GM18517 (cell line): ENCODE results near the gene C8G.
A peak's percentile ranks its signal among the peaks of the same experiment; 100 is the strongest.

Source experiments
- ATAC-seq: cut with Tn5 transposase; IDR thresholded peaks from one replicate; pipeline ENCODE4 v1.9.1; 2021; ENCODE audit warnings: mild to moderate bottlenecking, moderate library complexity; ENCODE audit not compliant: unreplicated experiment

Gene C8G

DNA sequence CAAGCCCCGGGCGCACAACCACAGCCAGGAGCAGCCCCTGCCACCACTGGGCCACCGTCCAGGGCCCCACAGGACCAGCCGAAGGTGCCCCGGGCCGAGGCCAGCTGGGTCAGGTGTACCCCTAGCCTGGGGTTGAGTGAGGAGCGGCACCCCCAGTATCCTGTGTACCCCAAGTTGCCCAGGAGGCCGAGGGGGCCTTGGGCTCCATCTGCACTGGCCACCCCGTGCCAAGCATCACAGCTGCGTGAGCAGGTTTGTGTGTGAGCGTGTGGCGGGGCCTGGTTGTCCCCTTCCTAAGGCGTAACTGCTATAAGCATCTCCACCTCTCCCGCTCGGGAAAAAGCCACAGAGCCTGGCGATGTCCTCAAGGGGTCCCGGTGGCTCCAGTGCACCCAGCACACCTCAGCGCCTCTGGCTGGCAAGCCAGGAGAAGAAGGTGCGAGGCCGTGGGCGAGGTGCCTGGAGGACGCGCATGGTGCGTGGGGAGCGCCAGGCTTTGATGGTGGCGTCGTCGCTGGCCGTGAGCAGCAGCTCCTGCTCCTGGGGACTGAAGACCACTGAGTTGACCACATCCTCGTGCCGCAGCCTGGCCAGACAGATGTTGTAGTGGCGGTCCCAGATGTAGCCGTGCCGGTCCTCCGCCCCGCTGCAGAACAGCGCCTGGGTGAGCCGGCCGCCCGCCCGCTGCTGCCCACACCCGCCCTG, 4.4 kb upstream of the C8G start:
- ATAC-seq: no peak

DNA sequence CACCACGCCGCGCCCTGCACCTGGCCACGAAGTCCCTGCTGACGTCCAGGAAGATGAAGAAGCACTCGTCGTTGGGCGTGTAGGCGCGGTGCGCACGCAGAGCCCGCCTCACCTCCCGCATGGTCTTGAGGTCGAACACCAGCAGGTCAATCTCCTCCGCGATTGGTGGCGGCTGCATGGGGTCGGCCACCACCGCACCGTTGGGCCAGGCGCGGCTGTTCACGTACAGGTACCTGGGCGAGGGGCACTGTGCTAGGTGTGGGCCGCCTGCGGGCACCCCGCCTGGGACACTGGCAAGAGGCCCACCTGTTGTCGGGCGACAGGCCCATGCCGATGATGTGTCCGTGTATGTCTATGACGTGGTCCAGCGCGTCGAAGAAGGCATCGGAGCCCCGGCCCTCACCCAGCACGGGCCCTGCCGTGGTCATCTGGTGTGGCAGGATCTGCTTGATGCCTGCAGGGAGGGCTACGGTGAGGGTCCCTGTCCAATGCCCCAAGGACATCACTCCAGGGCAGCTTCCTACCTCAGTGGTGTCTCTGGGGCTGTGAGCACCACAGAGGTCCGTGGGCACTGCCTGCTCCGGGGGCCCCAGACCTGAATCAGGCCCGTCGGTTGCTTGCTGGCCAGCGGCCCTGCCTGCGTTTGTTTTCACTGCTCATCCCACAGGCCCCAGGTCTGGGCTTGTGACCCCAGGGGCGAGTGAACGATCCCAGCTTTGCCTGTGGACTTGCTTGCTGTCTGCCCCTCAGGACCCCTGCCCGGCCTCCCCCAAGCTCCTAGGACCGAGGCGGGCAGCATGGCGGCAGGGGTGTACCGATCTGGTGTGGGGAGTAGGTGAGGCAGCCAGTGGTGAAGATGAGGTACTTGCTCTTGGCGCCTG, 3.6 kb upstream of the C8G start:
- ATAC-seq: no peak

DNA sequence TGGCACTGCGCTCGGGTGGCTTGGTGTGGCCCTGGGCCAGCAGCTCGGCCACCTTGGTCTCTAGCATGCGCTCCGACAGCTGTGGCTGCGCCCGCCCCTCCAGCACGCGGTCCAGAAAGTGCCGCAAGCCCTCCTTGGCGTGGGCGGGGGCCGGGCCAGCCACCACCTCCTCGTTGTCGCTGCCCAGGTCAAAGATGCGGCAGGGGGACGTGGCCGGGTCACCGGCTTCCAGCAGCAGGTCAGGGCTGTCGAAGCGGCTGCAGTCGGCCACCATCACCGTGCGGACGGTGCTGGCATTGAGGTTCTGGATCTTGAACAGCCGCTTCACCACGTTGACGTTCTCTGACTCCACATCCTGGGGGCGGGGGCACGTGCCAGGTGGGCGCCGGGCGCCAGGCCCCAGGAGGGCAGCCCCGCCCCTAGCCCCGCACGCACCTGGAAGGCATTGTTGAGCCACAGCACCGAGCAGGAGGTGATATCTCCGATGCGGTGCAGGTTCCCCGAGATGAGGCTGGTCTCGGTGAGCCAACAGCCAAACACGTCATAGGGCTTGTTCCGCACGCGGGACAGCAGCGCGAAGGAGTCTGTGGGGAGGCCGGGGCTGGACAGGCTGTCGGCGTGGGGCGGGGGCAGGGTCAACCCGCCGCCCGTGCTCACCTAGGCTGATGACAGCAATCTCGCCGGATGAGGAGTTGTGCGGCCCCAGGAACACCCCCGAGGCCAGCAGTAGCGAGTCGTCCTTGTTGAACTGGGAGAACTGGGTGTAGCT, 2.7 kb upstream of the C8G start:
- ATAC-seq: no peak

DNA sequence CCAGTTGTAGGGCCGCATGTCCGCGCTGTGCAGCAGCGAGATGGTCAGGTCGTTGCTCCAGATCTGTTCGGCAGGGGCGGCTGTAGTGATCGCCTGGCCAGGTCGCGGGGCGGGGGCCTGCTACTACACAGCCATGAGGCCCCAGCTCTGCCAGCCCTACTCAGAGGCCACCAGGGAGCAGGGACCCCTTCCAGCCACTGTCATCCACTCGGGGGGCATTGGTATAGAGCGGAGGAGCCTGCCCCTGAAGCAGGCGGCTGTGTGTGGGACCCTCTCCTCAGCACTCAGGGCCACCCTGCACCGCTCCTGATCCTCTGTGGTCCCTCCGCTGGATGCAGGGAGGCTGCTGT, 2.2 kb upstream of the C8G start:
- ATAC-seq: no peak

DNA sequence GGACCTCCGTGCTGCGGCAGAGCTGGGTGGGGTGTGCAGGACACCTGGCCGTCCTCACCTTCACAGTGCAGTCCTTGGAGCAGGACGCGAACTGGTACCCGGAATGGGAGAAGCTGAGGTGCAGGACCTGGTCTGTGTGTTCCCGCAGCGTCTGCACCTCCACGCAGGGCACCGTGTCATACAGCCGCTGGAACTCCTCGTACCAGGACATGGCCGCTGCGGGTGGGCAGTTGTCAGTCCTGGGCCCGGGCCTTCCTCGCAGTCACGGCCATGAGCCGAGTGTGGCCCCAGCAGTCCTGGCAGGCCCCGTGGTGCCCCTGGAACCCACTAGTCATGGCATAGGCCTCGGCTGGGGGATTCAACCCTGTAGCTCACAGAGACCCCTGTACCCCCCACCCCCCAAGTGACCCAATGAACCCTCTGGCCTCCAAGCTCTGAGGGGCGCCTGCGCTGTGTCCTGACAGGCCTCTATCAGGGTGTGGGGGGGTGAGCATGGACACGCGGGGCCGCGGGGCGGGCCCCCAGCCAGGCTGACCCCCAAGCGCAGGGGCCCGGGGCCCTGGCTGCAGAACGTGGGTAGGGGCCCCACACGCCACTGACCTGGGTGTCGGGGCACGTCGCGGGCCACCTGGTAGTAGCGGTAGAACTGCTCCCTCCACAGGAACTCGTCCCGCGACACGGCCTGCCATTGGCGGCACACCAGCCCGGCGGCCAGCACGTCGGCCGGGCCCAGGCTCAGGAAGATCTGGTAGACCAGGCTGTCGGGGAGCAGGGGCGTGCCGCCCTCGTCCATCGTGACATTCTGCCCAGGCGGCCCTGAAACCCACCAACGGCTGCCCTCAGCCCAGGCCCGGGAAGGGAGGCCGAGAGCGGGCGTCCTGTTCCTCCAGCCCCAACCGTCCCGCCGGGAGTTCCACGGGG, 1.5 kb upstream of the C8G start:
- ATAC-seq: peak; percentile 14

DNA sequence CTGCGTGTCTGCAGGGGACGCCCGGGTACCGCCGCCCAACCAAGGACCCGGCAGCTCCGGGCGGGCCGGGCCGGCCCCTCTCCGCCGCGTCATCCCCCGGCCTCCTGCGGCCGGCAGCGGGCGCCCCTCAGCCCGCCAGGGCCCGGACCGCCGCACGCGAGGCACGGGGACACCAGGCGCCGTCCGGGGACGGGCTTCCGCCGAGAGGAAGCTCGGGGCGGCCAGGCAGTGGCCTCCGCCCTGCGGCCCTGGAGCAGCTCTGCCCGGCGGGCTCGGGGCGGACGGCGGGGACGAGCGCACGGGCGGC, 878 bp upstream of the C8G start:
- peak; percentile 35 for ATAC-seq

DNA sequence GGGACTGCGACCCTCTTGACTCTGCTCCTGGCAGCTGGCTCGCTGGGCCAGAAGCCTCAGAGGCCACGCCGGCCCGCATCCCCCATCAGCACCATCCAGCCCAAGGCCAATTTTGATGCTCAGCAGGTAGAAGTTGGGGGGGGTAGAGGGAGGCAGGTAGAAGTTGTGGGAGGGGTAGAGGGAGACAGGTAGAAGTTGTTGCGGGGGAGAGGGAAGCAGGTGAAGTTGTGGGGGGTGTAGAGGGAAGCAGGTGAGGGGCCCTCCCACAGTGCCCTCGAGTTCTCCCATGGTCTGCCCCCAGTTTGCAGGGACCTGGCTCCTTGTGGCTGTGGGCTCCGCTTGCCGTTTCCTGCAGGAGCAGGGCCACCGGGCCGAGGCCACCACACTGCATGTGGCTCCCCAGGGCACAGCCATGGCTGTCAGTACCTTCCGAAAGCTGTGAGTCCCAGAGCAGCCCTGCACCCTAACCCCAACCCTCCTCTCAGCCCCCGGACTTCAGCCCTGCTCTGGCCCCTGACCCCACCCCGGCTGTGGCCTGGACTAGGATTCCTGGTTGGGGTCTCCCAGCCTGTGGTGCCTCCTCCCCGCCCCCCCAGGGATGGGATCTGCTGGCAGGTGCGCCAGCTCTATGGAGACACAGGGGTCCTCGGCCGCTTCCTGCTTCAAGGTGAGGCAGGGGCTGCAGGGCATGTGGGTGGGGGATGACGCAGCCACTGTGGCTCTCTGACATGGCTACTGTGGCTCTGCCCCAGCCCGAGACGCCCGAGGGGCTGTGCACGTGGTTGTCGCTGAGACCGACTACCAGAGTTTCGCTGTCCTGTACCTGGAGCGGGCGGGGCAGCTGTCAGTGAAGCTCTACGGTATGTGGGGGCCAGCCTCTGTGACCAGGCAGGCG, 537 bp downstream of the C8G start:
- ATAC-seq: no peak

DNA sequence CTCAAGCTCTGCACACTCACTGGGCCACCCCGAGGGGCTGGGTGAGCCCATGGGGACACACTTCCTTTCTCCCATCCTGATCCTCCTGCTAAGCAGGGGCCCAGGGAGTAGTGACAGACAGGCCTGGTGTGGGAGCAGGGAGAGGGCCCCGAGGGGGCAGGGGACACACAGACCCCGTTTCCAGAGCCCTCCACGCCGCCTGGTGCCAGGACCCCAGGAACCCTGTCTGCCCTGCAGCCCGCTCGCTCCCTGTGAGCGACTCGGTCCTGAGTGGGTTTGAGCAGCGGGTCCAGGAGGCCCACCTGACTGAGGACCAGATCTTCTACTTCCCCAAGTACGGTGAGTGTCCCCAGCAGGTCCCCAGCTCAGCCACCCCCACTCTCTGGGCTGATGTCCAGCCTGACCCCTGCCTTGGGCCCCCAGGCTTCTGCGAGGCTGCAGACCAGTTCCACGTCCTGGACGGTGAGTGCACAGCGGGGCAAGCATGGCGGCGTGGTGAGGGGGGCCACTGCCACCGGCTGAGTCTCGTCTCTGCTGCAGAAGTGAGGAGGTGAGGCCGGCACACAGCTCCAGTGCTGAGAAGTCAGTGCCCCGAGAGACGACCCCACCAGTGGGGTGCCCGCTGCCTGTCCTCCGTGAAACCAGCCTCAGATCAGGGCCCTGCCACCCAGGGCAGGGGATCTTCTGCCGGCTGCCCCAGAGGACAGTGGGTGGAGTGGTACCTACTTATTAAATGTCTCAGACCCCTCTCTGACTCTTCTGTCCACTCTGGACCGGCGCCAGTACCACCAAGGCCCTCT, 1.4 kb downstream of the C8G start:
- ATAC-seq: no peak

DNA sequence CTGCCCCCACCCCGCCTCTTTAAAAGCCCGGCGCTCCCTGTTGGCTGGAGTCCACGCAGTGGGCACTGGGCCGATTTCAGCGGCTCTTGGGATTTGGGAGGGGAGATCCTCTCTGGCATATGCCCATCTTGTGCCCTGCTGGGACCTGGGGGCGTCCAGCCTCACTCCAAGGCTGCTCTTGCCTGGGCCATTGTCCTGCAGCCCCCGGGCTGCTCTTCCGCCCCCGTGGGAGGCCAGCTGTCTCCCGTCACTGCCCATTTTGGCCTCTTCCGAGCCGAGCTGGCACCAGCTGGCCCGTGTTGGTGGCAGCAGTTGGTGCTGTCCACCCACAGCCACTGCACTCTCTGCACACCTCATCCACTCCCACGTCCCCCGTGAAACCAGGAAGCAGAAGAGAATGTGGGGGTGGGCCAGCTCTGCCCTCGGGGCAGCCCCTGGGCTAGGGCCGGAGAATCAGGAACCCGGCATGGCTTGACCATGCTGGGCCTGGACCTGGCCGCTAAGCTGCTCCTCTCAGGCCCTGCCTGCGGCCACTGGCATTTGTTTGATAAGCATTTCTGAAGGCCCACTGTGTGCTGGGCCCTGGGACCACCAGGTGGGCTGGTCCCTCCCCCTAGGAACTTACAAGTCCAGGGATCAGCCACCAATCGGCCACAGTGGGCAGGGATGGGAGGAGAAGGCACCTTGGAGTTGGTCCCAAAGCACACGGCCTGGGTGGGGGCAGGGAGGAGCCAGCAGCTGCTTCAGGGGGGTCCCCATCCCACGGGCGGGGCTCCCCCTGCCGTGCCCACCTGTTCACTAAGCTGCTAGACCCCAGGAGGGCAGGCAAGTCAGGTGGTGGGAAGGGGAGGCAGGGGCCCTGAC, 2.2 kb downstream of the C8G start:
- ATAC-seq: no peak

DNA sequence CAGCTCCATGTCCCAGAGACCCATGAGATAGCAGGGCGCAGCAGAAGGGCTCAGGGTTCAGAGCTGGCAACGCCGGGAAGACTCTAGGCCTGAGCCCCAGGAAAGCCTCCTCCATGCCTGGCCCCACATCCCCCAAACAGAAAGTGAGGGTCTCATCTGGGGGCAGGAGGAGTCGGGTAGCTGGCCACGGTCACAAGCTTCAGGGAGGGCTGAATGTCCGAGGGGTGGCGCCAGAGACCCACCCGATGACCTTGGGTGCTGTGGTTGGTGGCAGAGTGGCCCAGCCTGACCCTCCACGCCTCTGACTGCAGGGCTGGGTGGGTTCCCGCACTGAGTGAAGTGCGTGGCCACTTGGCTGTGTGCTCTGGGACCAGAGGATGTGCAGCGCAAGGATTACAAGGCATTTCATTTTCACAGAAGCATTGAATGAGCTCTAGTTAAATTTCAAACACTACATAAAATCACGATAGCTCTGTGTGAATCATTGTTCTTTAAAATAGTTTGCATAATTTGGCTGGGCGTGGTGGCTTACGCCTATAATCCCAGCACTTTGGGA, 3.0 kb downstream of the C8G start:
- ATAC-seq: no peak

DNA sequence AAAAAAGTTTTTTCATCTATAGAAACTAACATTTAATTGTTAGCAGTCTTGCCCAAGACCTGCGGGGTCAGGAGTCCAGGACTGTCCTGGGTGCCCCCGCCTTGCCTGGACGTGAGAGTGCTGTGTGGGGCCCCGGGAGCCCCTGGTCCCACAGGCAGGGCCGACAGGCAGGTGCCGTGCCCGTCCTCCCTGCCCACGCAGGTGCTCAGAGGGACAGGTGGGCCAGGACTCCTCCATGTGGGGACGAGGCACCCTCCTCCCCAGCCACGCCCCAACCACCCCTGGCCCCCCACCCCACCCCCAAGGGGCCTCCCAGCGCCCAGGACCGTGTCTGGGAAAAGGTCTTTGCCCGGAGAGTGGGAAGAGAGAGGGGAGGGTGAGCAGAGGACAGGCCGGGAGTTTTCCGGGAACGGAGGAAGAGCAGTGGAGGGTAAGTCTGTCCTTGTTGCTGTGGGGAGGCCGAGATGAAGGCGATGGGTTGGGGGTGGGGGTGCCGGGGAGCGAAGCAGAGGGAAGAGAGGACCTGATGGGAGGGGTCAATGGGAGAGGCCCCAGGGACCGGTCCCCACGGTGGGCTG, 4.3 kb downstream of the C8G start:
- peak; percentile 6 for ATAC-seq

DNA sequence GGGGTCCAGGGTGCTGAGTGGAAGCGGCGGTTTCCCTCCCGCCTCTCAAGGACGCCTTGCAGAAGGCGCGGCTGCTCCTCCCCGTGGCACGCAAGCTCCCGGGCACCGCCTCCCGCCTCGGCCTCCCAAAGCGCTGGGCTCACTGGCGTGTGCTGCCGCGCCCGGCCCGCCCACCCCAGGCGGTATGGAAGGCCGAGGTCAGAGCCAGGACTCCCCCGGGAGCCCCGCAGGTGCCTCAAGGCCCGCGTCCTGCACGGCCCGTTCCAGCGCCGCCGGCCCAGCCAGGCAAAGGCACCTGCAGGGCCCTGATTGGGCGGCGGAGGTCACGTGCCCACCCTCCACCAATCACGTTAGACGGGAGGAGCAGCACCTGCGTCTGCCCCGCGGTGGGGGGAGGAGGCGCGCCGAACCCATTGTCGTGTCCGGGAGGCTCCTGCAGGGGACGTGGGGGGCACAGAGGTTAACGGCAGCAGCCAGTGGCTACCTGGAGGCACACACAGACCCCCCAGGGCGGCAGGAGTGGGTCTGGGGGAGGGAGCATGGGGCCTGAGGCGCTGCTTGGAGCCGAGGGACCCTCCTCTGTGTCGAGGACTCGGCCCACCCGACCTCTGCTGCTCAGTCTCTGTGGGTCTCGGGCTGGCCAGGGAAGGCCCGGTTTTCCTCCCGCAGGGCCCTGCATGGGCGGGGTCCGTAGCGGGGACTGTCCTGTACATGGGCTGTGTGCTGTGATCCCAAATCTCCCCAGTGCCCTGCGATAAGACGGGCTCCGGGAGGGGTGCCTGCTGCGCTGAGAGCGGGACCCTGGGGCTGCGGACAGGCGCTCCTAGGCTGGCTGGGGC, 5.0 kb downstream of the C8G start:
- peak; percentile 79 for ATAC-seq

DNA sequence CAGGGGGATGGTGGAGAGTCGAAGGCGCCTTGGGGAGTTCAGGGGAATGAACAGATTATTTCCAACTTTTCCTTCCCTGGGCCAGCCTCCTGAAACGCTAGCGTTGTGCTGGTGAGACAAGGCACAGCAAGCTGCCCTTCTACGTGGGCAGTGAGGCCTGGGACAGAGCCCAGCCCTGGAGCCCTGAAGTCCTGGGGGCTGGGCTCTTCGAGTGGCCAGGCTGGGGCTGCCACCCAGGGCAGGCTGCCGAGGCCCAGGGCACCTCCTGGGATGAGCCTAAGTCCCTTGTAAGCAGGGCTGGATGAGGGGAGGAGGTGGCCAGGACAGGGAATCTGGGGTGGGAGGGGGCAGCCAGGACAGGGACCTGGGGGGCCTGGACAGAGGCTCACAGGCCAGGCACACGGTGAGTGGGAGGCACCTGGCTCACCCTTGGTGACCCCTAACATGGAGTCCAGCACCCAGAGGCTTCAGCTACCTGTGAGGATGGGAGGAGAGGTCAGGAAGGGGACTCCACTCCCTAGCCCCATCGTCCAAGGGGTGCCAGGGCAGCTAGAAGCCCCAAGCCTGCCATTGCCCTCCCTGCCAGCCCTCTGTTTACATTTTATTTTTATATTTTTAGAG, 5.7 kb downstream of the C8G start:
- no peak for ATAC-seq

DNA sequence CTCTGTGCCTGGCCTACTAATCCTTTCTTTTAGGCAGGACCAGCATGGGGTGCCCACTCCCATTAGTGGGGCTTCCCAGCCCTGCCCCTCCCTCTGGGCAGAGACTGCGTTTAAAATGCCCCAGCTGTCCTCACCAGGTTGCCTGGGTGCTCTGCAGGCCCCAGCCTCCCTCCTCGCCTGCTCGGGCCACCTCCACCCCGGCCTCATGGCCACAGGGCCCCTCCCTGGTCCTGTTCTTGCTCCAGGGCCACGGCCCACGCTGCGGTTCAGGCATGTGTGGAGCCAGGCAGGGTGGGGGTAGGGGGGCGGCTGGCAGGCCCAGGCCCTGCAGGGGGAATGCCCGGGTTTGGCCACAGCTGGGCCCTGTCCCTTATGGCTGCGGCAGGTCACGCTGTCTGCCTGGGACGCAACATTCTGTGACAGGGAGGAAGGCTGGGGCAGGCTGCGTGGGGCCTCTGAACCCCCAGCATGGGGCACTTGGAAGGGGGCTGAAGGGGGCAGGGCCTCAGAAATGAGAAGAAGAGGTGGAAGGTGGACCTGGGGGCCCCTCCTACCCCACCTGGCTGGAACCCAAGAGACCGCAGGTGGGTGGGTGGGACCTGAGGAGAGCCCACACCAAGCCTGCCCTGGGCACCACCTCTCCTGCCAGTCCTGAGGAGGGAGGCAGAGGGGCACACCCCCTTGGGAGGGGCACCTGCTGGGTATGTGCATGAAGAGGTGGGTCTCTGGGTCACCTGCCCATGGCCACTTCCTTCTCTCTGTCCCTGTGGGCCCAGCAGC, 6.7 kb downstream of the C8G start, which contains the start of gene LCN12:
TSS of gene LCN12 (plus strand) at position 733 of the 780 bp plus-strand sequence. CDS start 55 bp downstream, outside the sequence.
- no peak for ATAC-seq

DNA sequence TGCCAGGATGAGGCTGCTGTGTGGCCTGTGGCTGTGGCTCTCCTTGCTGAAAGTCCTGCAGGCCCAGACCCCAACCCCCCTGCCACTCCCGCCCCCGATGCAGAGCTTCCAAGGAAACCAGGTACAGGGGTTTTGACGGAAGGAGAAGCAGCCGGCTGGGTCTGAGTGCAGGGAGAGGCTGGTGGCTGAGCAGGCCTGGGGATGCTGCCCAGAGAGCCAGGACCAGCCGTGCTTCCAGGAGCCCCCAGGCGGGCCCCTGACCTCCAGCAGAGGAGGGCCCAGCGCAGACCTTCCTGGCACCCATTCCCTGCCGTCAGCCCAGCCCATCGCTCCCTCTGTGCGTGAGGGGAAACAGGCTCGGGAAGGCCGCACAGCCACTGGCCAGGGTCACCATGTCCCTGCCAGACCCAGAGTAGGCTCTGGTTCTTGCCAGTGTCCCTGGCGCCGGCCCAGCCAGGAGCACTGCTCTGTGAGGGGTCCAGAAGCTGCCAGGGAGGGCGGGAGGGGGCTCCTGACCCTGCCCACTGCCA, 7.3 kb downstream of the C8G start:
- ATAC-seq: no peak
